SU-DHL-6 (cell line): Measurements from ENCODE around the gene SLC17A8.
"Not testable (repeated sequence)": the region's sequence is repeated elsewhere in the genome, so short reads cannot be mapped to it uniquely, and the experiment has no call there.

Experiments used
- H2AFZ ChIP-seq: fragments of 200-600 bp; sonication (generic); 2 replicates; pipeline ENCODE4 v1.6.1; 2014; ENCODE audit warnings: low read depth, mild to moderate bottlenecking, moderate library complexity, mixed read lengths, antibody characterized with exemption, low read length; ENCODE audit not compliant: severe bottlenecking
- H3F3A ChIP-seq: fragments of 200-600 bp; shearing (Covaris generic); 2 replicates; pipeline ENCODE4 v1.6.0; 2016; ENCODE audit warnings: antibody characterized with exemption, mild to moderate bottlenecking; ENCODE audit not compliant: insufficient read depth
- H3K27ac ChIP-seq: fragments of 200-600 bp; sonication (generic); 2 replicates; pipeline ENCODE4 v1.5.1; 2016; ENCODE audit warnings: low read depth, mild to moderate bottlenecking, low read length, moderate library complexity, mixed read lengths
- H3K27me3 ChIP-seq: fragments of 200-600 bp; sonication (generic), shearing (Covaris generic); 2 replicates; pipeline ENCODE4 v1.6.0; 2014; ENCODE audit warnings: mild to moderate bottlenecking, low read length
- H3K36me3 ChIP-seq: fragments of 200-600 bp; sonication (generic); 2 replicates; pipeline ENCODE4 v1.6.1; 2014; ENCODE audit warnings: mild to moderate bottlenecking, low read length, mixed read lengths
- H3K4me2 ChIP-seq: fragments of 300-600, 200-600 bp; shearing (Covaris generic), sonication (generic); 2 replicates; pipeline ENCODE4 v1.6.0; 2014; ENCODE audit warnings: low read length, low read depth, mild to moderate bottlenecking; ENCODE audit not compliant: poor library complexity, severe bottlenecking
- H3K4me3 ChIP-seq: fragments of 200-600 bp; sonication (generic); 2 replicates; pipeline ENCODE4 v1.5.1; 2014; ENCODE audit warnings: antibody characterized with exemption, low read length, mild to moderate bottlenecking, mixed read lengths; ENCODE audit not compliant: insufficient read depth, poor library complexity, severe bottlenecking
- H3K79me2 ChIP-seq: fragments of 200-600 bp; sonication (generic); 2 replicates; pipeline ENCODE4 v1.6.1; 2014; ENCODE audit warnings: mild to moderate bottlenecking, low read length, moderate library complexity; ENCODE audit not compliant: insufficient read depth
- H3K9ac ChIP-seq: fragments of 200-600 bp; sonication (generic); 2 replicates; pipeline ENCODE4 v1.7.0; 2014; ENCODE audit warnings: mild to moderate bottlenecking, low read length
- H3K9me2 ChIP-seq: fragments of 200-600 bp; sonication (generic); replicated peaks from 2 replicates; pipeline ENCODE4 v1.6.1; 2014; ENCODE audit warnings: low read length; ENCODE audit not compliant: insufficient read depth
- H3K9me3 ChIP-seq: fragments of 200-600 bp; sonication (generic); 2 replicates; pipeline ENCODE4 v1.6.1; 2014; ENCODE audit warnings: low read length, mixed read lengths; ENCODE audit not compliant: insufficient read depth
- H4K20me1 ChIP-seq: fragments of 200-600 bp; sonication (generic); 2 replicates; pipeline ENCODE4 v1.6.1; 2014; ENCODE audit warnings: low read depth, mild to moderate bottlenecking, antibody characterized with exemption, low read length, moderate library complexity, mixed read lengths
- CTCF ChIP-seq: fragments of 200-600 bp; sonication (generic); IDR thresholded peaks from one replicate; pipeline ENCODE4 v1.5.1; 2017; ENCODE audit warnings: antibody characterized with exemption, mild to moderate bottlenecking, low read length, moderate library complexity; ENCODE audit not compliant: insufficient read depth, poor library complexity, severe bottlenecking
- EZH2phosphoT487 ChIP-seq: fragments of 200-600 bp; sonication (generic), shearing (Covaris generic); conservative IDR thresholded peaks from 2 replicates; pipeline ENCODE4 v1.6.1; 2018; ENCODE audit warnings: mild to moderate bottlenecking, antibody characterized with exemption, low read length, moderate library complexity, mixed read lengths

The SLC17A8 gene

DNA sequence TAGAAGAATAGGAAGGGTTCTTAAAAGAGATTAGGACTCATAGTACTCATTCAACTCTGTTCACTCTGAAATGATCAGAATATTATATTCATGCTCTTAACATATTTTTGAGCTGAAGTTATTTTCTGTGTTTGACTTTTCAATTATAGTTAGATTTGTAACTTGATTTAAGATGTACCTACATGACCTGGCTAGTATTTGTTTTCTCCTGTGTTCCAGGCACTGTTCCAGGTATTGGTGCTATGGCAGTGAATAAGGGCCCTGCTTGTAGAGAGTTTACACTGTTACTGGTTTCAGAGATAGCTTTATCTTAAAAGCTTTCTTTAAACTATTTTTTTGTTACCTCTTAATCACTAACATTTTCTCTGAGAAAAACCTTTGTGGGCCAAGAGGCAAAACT lies 19.1 kb upstream of the SLC17A8 start:
- no peaks in the 10 kb centered on the region for H3K9me2 ChIP-seq
- H3K27me3 ChIP-seq = no peaks in the 10 kb centered on the region
- H3F3A ChIP-seq = no peaks in the 10 kb centered on the region
- H3K4me2 ChIP-seq = no peak overlapping the region
- no peak overlapping the region for H3K27ac ChIP-seq
- peaks cover 10% of the 10 kb centered on the region; the same call in 1 of the 2 replicates for H3K36me3 ChIP-seq
- H3K9ac ChIP-seq = no peak overlapping the region
- no peak overlapping the region for H3K4me3 ChIP-seq
- no peak overlapping the region for H2AFZ ChIP-seq
- no peaks in the 10 kb centered on the region for H3K9me3 ChIP-seq
- no peaks in the 10 kb centered on the region for H4K20me1 ChIP-seq
- TF ChIP-seq CTCF (no peak), EZH2phosphoT487 (no peak)
- H3K79me2 ChIP-seq = no peaks in the 10 kb centered on the region

GRCh38 chr12:100339071-100339470 lies 17.8 kb upstream of the SLC17A8 start:
- H3K4me2 ChIP-seq = no peak overlapping the region
- H3K36me3 ChIP-seq = peaks cover 10% of the 10 kb centered on the region; the same call in 1 of the 2 replicates
- H2AFZ ChIP-seq = no peak overlapping the region
- H3K27me3 ChIP-seq = no peaks in the 10 kb centered on the region
- TF ChIP-seq CTCF (no peak), EZH2phosphoT487 (no peak)
- H3K27ac ChIP-seq = no peak overlapping the region
- no peaks in the 10 kb centered on the region for H3F3A ChIP-seq
- H4K20me1 ChIP-seq = no peaks in the 10 kb centered on the region
- no peaks in the 10 kb centered on the region for H3K9me2 ChIP-seq
- H3K9ac ChIP-seq = no peak overlapping the region
- no peaks in the 10 kb centered on the region for H3K79me2 ChIP-seq
- no peaks in the 10 kb centered on the region for H3K9me3 ChIP-seq
- no peak overlapping the region for H3K4me3 ChIP-seq

- H3F3A ChIP-seq, H3K27me3 ChIP-seq, H3K9me2 ChIP-seq, H3K27ac ChIP-seq, H3K36me3 ChIP-seq, H3K9ac ChIP-seq, H3K79me2 ChIP-seq, H4K20me1 ChIP-seq, H3K9me3 ChIP-seq, H2AFZ ChIP-seq, H3K4me3 ChIP-seq, H3K4me2 ChIP-seq: not testable (repeated sequence)
Measured at GRCh38 chr12:100342897-100343296, 14.0 kb upstream of the SLC17A8 start.

- H3K4me2 ChIP-seq, H3K4me3 ChIP-seq, H2AFZ ChIP-seq, H3K9me3 ChIP-seq, H3K9me2 ChIP-seq, H3K9ac ChIP-seq, H4K20me1 ChIP-seq, H3K27me3 ChIP-seq, H3K27ac ChIP-seq, H3K36me3 ChIP-seq, H3K79me2 ChIP-seq, H3F3A ChIP-seq: not testable (repeated sequence)
Measured at GRCh38 chr12:100344351-100344750, 12.5 kb upstream of the SLC17A8 start.
